Activated naive CD4-positive, alpha-beta T cell treated with anti-CD3 and anti-CD28 coated beads for 36 hours (primary cell): Measurements from ENCODE around the gene VEGFD. TPM values are rescaled to one million over a fixed set of nuclear protein-coding genes. Genes with fewer than 3 reads are reported as not detected.
A peak's percentile ranks its signal among the peaks of the same experiment; 100 is the strongest.

Experiments used
- CTCF ChIA-PET: fragments of 350-600 bp; sonication (Branson Sonifier 250); formaldehyde crosslinking; loops from one replicate; lab custom pipeline; 2021; ENCODE audit warnings: antibody characterized with exemption; lab: Charles Lee
- DNase-seq: peaks from one replicate; pipeline ENCODE4 v3.0.0-alpha.2; 2020
- H3K27ac Mint-ChIP-seq: one replicate; pipeline ENCODE4 v1.8.0; 2021; ENCODE audit warnings: mild to moderate bottlenecking, mixed read lengths
- H3K27me3 Mint-ChIP-seq: one replicate; pipeline ENCODE4 v1.8.0; 2021; ENCODE audit warnings: low read depth, mixed read lengths
- H3K36me3 Mint-ChIP-seq: one replicate; pipeline ENCODE4 v1.8.0; 2021; ENCODE audit warnings: low read depth, mixed read lengths
- H3K4me1 Mint-ChIP-seq: one replicate; pipeline ENCODE4 v1.8.0; 2021; ENCODE audit warnings: low read depth, mixed read lengths
- H3K4me3 Mint-ChIP-seq: one replicate; pipeline ENCODE4 v1.8.0; 2021; ENCODE audit warnings: mild to moderate bottlenecking, moderate library complexity, mixed read lengths
- H3K9me3 Mint-ChIP-seq: one replicate; pipeline ENCODE4 v1.8.0; 2021; ENCODE audit warnings: mixed read lengths
- intact Hi-C: fragments of 100-400 bp; cut with micrococcal nuclease; formaldehyde crosslinking; loops from one replicate; pipeline ENCODE4 v1.15.1; 2023
- total RNA-seq, 2 experiments: library from RNA; stranded (reverse); gene quantifications; one replicate each; pipeline ENCODE4 v1.2.3, GENCODE V29; 2021

The VEGFD gene
- total RNA-seq, 2 experiments from 2014 or later = not detected

DNA sequence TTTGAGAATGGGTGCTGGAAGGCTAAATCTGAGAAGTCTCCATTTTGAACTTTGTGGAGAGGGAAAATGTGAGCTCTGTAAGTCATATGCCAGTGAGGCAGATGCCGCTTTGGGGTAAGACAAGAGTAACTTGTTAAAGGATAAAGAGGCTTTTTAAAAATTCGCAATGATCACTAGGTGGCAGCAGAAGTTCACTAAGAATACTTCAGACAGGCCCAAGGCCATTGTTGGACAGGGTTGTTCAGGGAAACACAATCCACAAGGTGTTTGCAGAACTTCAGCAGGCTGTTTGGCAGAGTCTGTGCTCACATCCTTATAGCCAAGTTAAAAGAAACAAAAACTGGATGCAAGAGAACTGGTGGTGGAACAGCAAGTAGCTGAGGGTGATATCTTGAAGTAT, 35.2 kb downstream of the VEGFD start:
- H3K4me3 Mint-ChIP-seq = no peak overlapping the region
- H3K9me3 Mint-ChIP-seq = no peaks in the 10 kb centered on the region
- peak; percentile 17 for DNase-seq
- no peaks in the 10 kb centered on the region for H3K4me1 Mint-ChIP-seq
- H3K27me3 Mint-ChIP-seq = peaks cover 2% of the 10 kb centered on the region
- CTCF ChIA-PET = interaction anchor here (0.6 to 3.3 kb wide), 11 partner anchors 9 to 170 kb away, joined by 3 to 19 read pairs (median 4); partner anchors contain the start of genes ASB11, PIGA and PIR
- intact Hi-C loops = loop anchor here (1.0 kb wide), 2 partner anchors 119 to 216 kb away; no protein-coding TSS in a partner anchor
- no peak overlapping the region for H3K27ac Mint-ChIP-seq
- H3K36me3 Mint-ChIP-seq = no peaks in the 10 kb centered on the region

GRCh38 chrX:15345976-15346375, 38.2 kb downstream of the VEGFD start:
- Mint-ChIP-seq H3K9me3 (no peaks in the 10 kb centered on the region), H3K27me3 (peaks cover 8% of the 10 kb centered on the region), H3K4me1 (no peaks in the 10 kb centered on the region), H3K4me3 (no peak overlapping the region), H3K36me3 (no peaks in the 10 kb centered on the region), H3K27ac (no peak overlapping the region)
- intact Hi-C loops = no loop called here
- CTCF ChIA-PET = interaction anchor here (0.6 kb wide), 1 partner anchor 223 kb away, joined by 3 read pairs; no protein-coding TSS in a partner anchor
- DNase-seq = no peak

DNA sequence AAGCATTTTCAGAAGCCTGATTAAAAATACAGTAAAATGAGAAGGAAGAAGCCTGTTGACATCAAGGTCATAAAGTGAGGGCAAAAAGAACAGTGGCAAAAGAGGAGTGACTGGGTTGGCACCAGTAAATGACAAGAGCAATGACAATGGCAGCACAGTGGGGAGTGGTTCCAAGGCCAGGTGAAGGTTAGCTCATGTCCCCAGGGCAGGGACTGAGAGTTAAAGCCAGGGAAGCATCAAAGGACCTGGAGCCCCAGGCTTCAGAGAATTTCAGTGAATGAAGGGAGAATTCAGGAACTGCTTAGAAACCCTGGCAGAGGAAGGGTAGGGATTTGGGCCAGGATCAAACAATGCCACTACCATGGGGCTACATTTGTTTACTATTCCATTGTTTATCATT, 40.1 kb downstream of the VEGFD start:
- H3K27ac Mint-ChIP-seq = no peak overlapping the region
- H3K4me1 Mint-ChIP-seq = no peaks in the 10 kb centered on the region
- no peaks in the 10 kb centered on the region for H3K9me3 Mint-ChIP-seq
- intact Hi-C loops = no loop called here
- no peak overlapping the region for H3K4me3 Mint-ChIP-seq
- peaks cover 12% of the 10 kb centered on the region for H3K27me3 Mint-ChIP-seq
- no peak for DNase-seq
- H3K36me3 Mint-ChIP-seq = no peaks in the 10 kb centered on the region
- CTCF ChIA-PET = no interaction called here

DNA sequence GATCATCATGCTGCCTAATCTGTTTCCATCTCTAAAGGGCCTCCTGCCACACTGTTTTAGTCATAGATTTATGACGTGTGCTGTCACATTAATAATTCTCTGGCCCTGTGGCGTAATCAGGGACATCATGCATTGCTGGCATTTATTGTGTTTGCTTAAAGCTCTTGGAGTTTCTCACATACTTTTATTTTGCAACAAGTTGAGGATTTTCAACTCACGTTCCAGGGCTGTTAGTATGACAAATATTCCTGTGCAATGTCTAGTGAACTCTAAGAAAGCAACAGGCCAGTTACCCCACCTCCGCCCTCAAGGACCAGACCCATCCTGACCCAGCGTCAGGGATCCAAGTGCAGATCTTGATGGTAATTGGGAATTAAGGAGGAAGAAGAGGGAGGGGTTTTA, 41.1 kb downstream of the VEGFD start:
- Mint-ChIP-seq H3K36me3 (no peaks in the 10 kb centered on the region), H3K27ac (no peak overlapping the region), H3K9me3 (no peaks in the 10 kb centered on the region), H3K4me1 (no peaks in the 10 kb centered on the region), H3K27me3 (peaks cover 12% of the 10 kb centered on the region), H3K4me3 (no peak overlapping the region)
- DNase-seq = no peak
- intact Hi-C loops = no loop called here
- CTCF ChIA-PET = no interaction called here

DNA sequence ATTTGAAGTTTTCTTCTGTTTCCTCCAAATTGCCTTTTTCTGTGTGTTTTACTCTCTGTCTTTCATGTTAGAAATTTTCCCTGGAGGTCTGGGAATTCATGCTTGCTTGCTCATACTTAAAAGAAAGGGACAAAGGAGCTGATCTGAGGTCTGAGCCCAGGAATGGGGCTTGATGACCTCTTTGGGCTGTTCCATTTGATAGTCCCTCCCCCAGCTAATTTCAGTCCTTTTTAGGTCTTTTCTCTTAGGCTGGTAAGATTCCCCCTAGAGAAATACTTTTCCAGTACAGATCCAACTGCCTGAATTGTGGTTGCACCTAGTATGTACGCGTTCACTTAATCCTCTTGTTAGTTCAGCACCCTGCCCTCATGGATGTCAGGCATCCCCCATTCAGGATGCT, 43.3 kb downstream of the VEGFD start:
- no peak overlapping the region for H3K27ac Mint-ChIP-seq
- peaks cover 6% of the 10 kb centered on the region for H3K4me1 Mint-ChIP-seq
- H3K4me3 Mint-ChIP-seq = no peak overlapping the region
- intact Hi-C loops = no loop called here
- H3K36me3 Mint-ChIP-seq = no peaks in the 10 kb centered on the region
- no peaks in the 10 kb centered on the region for H3K9me3 Mint-ChIP-seq
- CTCF ChIA-PET = no interaction called here
- peaks cover 12% of the 10 kb centered on the region for H3K27me3 Mint-ChIP-seq
- DNase-seq = no peak

GRCh38 chrX:15336023-15336413, 48.2 kb downstream of the VEGFD start:
- CTCF ChIA-PET = interaction anchor here (2.7 kb wide), 1 partner anchor 13 kb away, joined by 11 read pairs; no protein-coding TSS in a partner anchor

GRCh38 chrX:15335135-15336022, 48.8 kb downstream of the VEGFD start, which contains the start of gene PIGA:
Gene PIGA (minus strand): TSS chrX:15335523. CDS start chrX:15331930, 3,593 bp downstream.
- CTCF ChIA-PET = interaction anchor here (0.7 to 2.7 kb wide), 2 partner anchors 11 to 14 kb away, joined by 3 to 11 read pairs; no protein-coding TSS in a partner anchor
- H3K27me3 Mint-ChIP-seq = no peaks in the 10 kb centered on the region
- peak within 1 kb of the TSS; percentile 87 for H3K27ac Mint-ChIP-seq
- no peaks in the 10 kb centered on the region for H3K9me3 Mint-ChIP-seq
- DNase-seq = peak; percentile 94
- H3K4me1 Mint-ChIP-seq = peaks cover 12% of the 10 kb centered on the region
- intact Hi-C loops = loop anchor here (1.0 to 5.0 kb wide), 15 partner anchors 33 to 1612 kb away; partner anchors contain the start of genes AP1S2, CA5B, CTPS2 and FANCB
- peaks cover 6% of the 10 kb centered on the region for H3K36me3 Mint-ChIP-seq
- peak within 1 kb of the TSS; percentile 89 for H3K4me3 Mint-ChIP-seq

More at GRCh38 chrX:15336023-15336413, 48.2 kb downstream of the VEGFD start:
- peak overlapping the region; percentile 85 for H3K27ac Mint-ChIP-seq
- peaks cover 6% of the 10 kb centered on the region for H3K36me3 Mint-ChIP-seq
- H3K4me1 Mint-ChIP-seq = peaks cover 12% of the 10 kb centered on the region
- H3K4me3 Mint-ChIP-seq = peak overlapping the region; percentile 89
- intact Hi-C loops = loop anchor here (1.0 to 5.0 kb wide), 8 partner anchors 134 to 1611 kb away; partner anchors contain the start of genes AP1S2, CA5B, CTPS2 and REPS2
- H3K9me3 Mint-ChIP-seq = no peaks in the 10 kb centered on the region
- peaks cover 4% of the 10 kb centered on the region for H3K27me3 Mint-ChIP-seq
- DNase-seq = peak; percentile 78

DNA sequence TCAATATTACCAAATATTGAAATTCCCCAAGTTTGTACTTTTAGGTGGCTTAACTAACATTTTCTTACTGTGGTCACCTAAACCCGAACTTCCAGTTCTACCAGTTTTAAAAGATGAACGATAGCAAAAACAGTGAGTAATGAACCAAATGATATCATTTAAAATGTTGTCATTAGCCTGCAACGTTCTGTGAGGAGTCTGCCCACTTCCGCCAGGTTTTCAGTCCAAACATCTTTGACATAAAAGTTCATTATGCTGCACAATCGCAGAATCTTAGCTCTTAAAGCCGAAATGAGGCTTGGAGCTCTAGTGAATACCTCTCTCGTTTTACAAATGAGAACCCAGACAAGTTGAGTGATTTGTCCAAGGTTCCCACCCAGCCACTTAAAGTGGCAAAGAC, 49.7 kb downstream of the VEGFD start:
- CTCF ChIA-PET = interaction anchor here (0.7 to 2.7 kb wide), 2 partner anchors 12 to 15 kb away, joined by 3 to 11 read pairs; no protein-coding TSS in a partner anchor
- no peaks in the 10 kb centered on the region for H3K9me3 Mint-ChIP-seq
- H3K36me3 Mint-ChIP-seq = peaks cover 6% of the 10 kb centered on the region
- intact Hi-C loops = loop anchor here (2.0 kb wide), 2 partner anchors 416 to 456 kb away; partner anchors contain the start of gene ZRSR2
- H3K4me1 Mint-ChIP-seq = peaks cover 12% of the 10 kb centered on the region
- H3K4me3 Mint-ChIP-seq = peak overlapping the region; percentile 89
- no peaks in the 10 kb centered on the region for H3K27me3 Mint-ChIP-seq
- H3K27ac Mint-ChIP-seq = peak overlapping the region; percentile 87
- DNase-seq = peak; percentile 27

DNA sequence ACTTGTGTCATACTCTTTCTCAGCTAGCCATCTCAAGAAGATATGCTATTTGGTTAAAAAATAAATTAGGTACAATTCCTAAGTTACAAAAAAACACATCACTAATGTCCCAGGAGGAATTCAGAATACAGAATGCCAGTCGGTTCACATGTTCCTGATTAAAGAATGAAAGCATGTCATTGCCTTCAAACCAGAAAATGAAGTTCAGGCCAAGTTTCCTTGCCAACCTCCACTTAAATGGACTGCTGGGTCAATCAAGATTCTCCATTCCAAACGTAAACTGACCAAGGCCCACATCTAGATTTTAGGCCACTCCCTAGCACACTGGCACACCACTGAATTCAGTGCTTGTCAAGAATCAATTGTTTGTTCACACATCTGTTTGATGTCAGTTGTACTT, 55.4 kb downstream of the VEGFD start:
- no peak overlapping the region for H3K27ac Mint-ChIP-seq
- CTCF ChIA-PET = no interaction called here
- no peak for DNase-seq
- peaks cover 3% of the 10 kb centered on the region for H3K4me1 Mint-ChIP-seq
- H3K27me3 Mint-ChIP-seq = no peaks in the 10 kb centered on the region
- H3K36me3 Mint-ChIP-seq = peaks cover 17% of the 10 kb centered on the region
- H3K9me3 Mint-ChIP-seq = no peaks in the 10 kb centered on the region
- no peak overlapping the region for H3K4me3 Mint-ChIP-seq
- intact Hi-C loops = no loop called here

GRCh38 chrX:15328131-15328530, 56.1 kb downstream of the VEGFD start:
- Mint-ChIP-seq H3K27ac (no peak overlapping the region), H3K4me1 (no peaks in the 10 kb centered on the region), H3K27me3 (no peaks in the 10 kb centered on the region), H3K36me3 (peaks cover 17% of the 10 kb centered on the region), H3K4me3 (no peak overlapping the region), H3K9me3 (no peaks in the 10 kb centered on the region)
- CTCF ChIA-PET = no interaction called here
- intact Hi-C loops = no loop called here
- DNase-seq = no peak

GRCh38 chrX:15322472-15322871, 61.7 kb downstream of the VEGFD start:
- Mint-ChIP-seq H3K4me1 (no peaks in the 10 kb centered on the region), H3K36me3 (peaks cover 18% of the 10 kb centered on the region), H3K4me3 (no peak overlapping the region), H3K9me3 (no peaks in the 10 kb centered on the region), H3K27ac (no peak overlapping the region), H3K27me3 (no peaks in the 10 kb centered on the region)
- intact Hi-C loops = no loop called here
- CTCF ChIA-PET = no interaction called here
- no peak for DNase-seq

GRCh38 chrX:15322072-15322471, 62.1 kb downstream of the VEGFD start:
- Mint-ChIP-seq H3K27me3 (no peaks in the 10 kb centered on the region), H3K36me3 (peaks cover 18% of the 10 kb centered on the region), H3K27ac (no peak overlapping the region), H3K9me3 (no peaks in the 10 kb centered on the region), H3K4me3 (no peak overlapping the region), H3K4me1 (no peaks in the 10 kb centered on the region)
- intact Hi-C loops = no loop called here
- CTCF ChIA-PET = no interaction called here
- no peak for DNase-seq
